Right lobe of liver (tissue), 6 donors: ENCODE measurements around the gene KLHL10. TPM values are rescaled to one million over a fixed set of nuclear protein-coding genes. Genes with fewer than 3 reads are reported as not detected.
A peak's percentile ranks its signal among the peaks of the same experiment; 100 is the strongest.
"Not testable (repeated sequence)": the region's sequence is repeated elsewhere in the genome, so short reads cannot be mapped to it uniquely, and the experiment has no call there.

Experiments used
- ATAC-seq, 4 donors: fragments of 200-7000 bp; cut with Tn5 transposase; one replicate each; pipeline ENCODE4 v1.9.1; 2020; ENCODE audit warnings: mild to moderate bottlenecking in 4 of 4, moderate library complexity in 4 of 4
- DNase-seq, 3 donors: peaks; one replicate each; pipeline ENCODE4 v3.0.0-alpha.2; 2020
- H3K27ac ChIP-seq, 3 donors: fragments of 200-600 bp; one replicate each; pipeline ENCODE4 v1.8.0; 2022
- H3K27me3 ChIP-seq, 2 donors: fragments of 200-600 bp; one replicate each; pipeline ENCODE4 v1.8.0; 2022
- H3K36me3 ChIP-seq, 4 donors: fragments of 200-600 bp; sonication (generic) in 1 of 4; one replicate each; pipeline versions ENCODE4 v1.5.1 to v1.8.0; 2017 to 2022; ENCODE audit warnings: control low read depth in 1 of 4
- H3K4me1 ChIP-seq, 4 donors: fragments of 200-600 bp; sonication (generic) in 1 of 4; one replicate each; pipeline versions ENCODE4 v1.5.1 to v1.8.0; 2017 to 2022; ENCODE audit warnings: control low read depth in 1 of 4
- H3K4me3 ChIP-seq, 3 donors: fragments of 200-600 bp; one replicate each; pipeline ENCODE4 v1.8.0; 2022
- H3K9me3 ChIP-seq, 4 donors: fragments of 200-600 bp; sonication (generic) in 1 of 4; one replicate each; pipeline versions ENCODE4 v1.5.1 to v1.8.0; 2017 to 2022; ENCODE audit warnings: control low read depth in 1 of 4
- POLR2A ChIP-seq: fragments of 450-650 bp; IDR thresholded peaks from one replicate; pipeline ENCODE4 v1.6.1; 2017; ENCODE audit warnings: antibody characterized with exemption, mild to moderate bottlenecking
- WGBS: methylation state at CpG from one replicate; pipeline ENCODE4 v1.1.6; 2018; ENCODE audit warnings: low coverage, low lambda C conversion rate; ENCODE audit not compliant: insufficient coverage; ENCODE audit errors: missing lambda C conversion rate; 5-methylcytosine and 5-hydroxymethylcytosine counted together
- intact Hi-C, 2 donors: fragments of 100-400 bp; cut with DNase I; formaldehyde crosslinking; loops; one replicate each; pipeline versions ENCODE4 v1.11.2 to v1.14.1; 2022
- total RNA-seq, 6 experiments: library from RNA; depleted of rRNA in 2 of 6; stranded (reverse); fragments of >200 nt in 2 of 6; fragmentation: NEBNext Ultra II Directional in 3 of 6; extraction: Animal tissue kit (Norgen Biotek cat#: 25700) in 3 of 6; gene quantifications; one replicate each; pipeline versions ENCODE4 v1.1.0 to v1.2.4, GENCODE V29; 2016 to 2023
- TF ChIP-seq, protein P1 (sequence below), 4 donors: fragments of 200-600 bp in 3 of 4; fragments of 450-650 bp in 1 of 4; IDR thresholded peaks; one replicate each; pipeline versions ENCODE4 v1.5.1 to v1.8.0; 2016 to 2022; ENCODE audit warnings: antibody characterized with exemption in 4 of 4, mild to moderate bottlenecking in 2 of 4
- donor health status: DM: no; HTN: yes; CAD: no.
- donor health status: DM: no; HTN: no; CAD: no.
- donor health status: DM: no; HTN: no; CAD: no.
- donor health status: DM: no; HTN: yes; CAD: no.
- donor health status: DM: no; HTN: yes; CAD: no.

Gene KLHL10
- total RNA-seq, 6 experiments from 2014 or later = not detected

DNA sequence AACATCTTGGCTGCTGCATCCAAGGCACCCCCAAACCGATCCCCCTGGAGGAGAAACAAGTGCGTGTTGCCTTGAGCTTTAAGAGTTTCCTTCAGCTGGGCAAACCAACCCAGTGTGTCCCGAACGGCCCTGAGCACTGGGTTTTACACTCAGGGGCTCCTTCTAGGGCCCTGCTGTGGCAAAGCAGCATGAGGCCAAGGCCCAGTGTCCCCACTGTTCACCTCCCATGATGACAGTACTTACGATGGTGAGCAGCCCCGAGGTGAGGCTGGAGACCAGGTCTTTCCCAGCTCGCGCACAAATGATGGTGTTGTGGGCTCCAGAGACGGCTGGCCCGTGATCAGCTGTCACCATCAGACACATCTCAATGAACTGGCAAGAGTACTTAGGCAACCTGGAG lies 34.2 kb downstream of the KLHL10 start:
- intact Hi-C loops = no loop called here
- WGBS = 100% methylated on average over 7 of the region's 10 CpGs
- Histone ChIP-seq H3K4me1 (peaks cover 0 to 47% (median 24%) of the 10 kb centered on the region in 4 donors), H3K27ac (no peak overlapping the region), H3K36me3 (peaks cover 0 to 19% (median 3%) of the 10 kb centered on the region in 4 donors), H3K27me3 (no peaks in the 10 kb centered on the region), H3K9me3 (no peaks in the 10 kb centered on the region), H3K4me3 (no peak overlapping the region)
- DNase-seq = no peak
- no peak for TF ChIP-seq POLR2A
- TF ChIP-seq, protein P1, sequence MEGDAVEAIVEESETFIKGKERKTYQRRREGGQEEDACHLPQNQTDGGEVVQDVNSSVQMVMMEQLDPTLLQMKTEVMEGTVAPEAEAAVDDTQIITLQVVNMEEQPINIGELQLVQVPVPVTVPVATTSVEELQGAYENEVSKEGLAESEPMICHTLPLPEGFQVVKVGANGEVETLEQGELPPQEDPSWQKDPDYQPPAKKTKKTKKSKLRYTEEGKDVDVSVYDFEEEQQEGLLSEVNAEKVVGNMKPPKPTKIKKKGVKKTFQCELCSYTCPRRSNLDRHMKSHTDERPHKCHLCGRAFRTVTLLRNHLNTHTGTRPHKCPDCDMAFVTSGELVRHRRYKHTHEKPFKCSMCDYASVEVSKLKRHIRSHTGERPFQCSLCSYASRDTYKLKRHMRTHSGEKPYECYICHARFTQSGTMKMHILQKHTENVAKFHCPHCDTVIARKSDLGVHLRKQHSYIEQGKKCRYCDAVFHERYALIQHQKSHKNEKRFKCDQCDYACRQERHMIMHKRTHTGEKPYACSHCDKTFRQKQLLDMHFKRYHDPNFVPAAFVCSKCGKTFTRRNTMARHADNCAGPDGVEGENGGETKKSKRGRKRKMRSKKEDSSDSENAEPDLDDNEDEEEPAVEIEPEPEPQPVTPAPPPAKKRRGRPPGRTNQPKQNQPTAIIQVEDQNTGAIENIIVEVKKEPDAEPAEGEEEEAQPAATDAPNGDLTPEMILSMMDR (IDR thresholded peaks at IDR 0.05) = no peak
- ATAC-seq = no peak

DNA sequence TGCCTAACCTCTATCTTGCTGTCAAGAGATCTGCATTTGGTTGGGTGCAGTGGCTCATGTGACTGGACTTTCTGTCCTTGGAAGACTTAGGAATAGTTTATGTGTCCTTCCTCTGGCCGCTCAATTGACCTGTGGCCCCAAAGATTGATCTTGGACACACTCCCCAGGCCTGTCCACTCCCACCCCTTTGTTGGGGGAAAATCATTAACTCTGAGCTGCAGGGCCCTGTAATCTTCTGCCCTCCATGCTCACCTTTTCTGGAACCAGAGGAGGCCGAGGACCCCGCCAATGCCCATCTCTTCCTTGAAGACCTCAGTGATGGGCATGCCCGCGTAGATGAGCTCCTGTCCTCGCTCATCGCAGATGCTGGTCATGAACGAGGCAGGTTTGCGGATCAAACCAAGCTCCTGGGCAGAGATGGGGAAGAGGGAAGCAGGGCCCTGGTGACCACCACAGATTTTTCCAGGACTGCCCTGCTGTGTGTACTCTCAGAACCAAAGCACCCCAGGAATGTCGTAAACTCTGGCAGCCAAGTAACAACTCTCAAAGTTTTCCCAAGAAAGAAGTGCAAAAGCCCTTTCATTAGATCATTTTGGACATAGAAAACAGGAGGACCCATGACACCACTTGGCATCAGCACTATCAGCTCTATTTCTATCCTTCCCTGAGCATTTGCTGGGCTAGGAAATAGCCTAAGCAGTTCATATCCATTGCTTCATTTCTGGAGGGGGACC lies 36.1 kb downstream of the KLHL10 start:
- peak overlapping the region in 2 of 3 donors; percentile 18 to 79 for H3K27ac ChIP-seq
- intact Hi-C loops = no loop called here
- no peaks in the 10 kb centered on the region for H3K9me3 ChIP-seq
- DNase-seq (peak; percentile 34 to 85 (median 77)), ATAC-seq (peak; percentile 74 to 85 (median 84))
- 31% methylated on average over 4 of the region's 10 CpGs for WGBS
- H3K4me1 ChIP-seq = peaks cover 0 to 46% (median 22%) of the 10 kb centered on the region in 4 donors
- H3K36me3 ChIP-seq = peaks cover 6 to 28% (median 14%) of the 10 kb centered on the region in 4 donors
- TF ChIP-seq POLR2A = no peak
- TF ChIP-seq, protein P1 (IDR thresholded peaks at IDR 0.05) = no peak
- H3K4me3 ChIP-seq = no peak overlapping the region
- no peaks in the 10 kb centered on the region for H3K27me3 ChIP-seq

DNA sequence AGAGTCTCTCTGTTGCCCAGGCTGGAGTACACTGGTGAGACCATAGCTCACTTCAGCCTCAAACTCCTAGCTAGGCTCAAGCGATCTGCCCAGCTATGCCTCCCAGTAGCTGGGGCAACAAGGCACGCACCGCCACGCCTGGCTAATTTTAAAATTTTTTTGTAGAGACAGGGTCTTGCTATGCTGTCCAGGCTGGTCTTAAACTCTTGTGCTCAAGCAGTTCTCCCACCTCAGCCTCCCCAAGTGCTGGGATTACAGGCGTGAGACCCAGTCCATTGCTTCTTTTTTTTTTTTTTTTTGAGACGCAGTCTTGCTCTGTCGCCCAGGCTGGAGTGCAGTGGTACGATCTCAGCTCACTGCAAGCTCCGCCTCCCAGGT lies 36.7 kb downstream of the KLHL10 start:
- intact Hi-C loops, H3K4me3 ChIP-seq, H3K27me3 ChIP-seq, DNase-seq, ATAC-seq, H3K9me3 ChIP-seq: not testable (repeated sequence)
- Histone ChIP-seq H3K36me3 (peaks cover 6 to 33% (median 16%) of the 10 kb centered on the region in 4 donors), H3K4me1 (peaks cover 0 to 46% (median 19%) of the 10 kb centered on the region in 4 donors), H3K27ac (peak overlapping the region in 2 of 3 donors; percentile 18 to 79)
- WGBS = 96% methylated on average over 5 of the region's 9 CpGs

DNA sequence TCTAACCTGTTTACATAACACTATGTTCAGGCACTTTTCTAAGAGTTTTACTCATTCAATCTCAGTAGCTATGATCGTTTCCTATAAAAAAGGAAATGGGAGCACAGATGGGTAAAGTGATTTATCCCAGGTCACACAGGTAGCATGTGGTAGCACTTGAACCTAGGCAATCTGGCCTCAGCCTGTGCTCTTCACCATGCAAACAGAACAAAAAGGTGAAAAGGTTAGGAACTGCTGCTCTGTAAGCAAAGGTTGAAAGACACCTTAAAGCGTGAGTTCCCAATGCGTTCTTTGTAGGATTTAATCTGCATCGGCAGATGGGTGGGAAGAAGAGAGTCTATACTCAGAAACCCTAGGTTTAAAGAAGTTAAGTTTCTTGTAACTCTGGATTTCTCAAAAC lies 42.5 kb downstream of the KLHL10 start:
- no peaks in the 10 kb centered on the region for H3K9me3 ChIP-seq
- H3K4me3 ChIP-seq = no peak overlapping the region
- intact Hi-C loops = loop anchor here in 1 of 2 donors (10.0 kb wide), 2 partner anchors 65 to 145 kb away; partner anchors contain the start of genes FKBP10, HAP1 and P3H4
- peak overlapping the region in 1 of 3 donors; percentile 26 for H3K27ac ChIP-seq
- ATAC-seq (peak in 2 of 4 donors; percentile 86 to 92), DNase-seq (no peak)
- H3K4me1 ChIP-seq = peaks cover 0 to 16% (median 0%) of the 10 kb centered on the region in 4 donors
- H3K36me3 ChIP-seq = peaks cover 9 to 51% (median 19%) of the 10 kb centered on the region in 4 donors
- TF ChIP-seq POLR2A = no peak
- TF ChIP-seq, protein P1 (IDR thresholded peaks at IDR 0.05) = no peak
- WGBS = 49% methylated on average over 2 of the region's 4 CpGs
- H3K27me3 ChIP-seq = no peaks in the 10 kb centered on the region

DNA sequence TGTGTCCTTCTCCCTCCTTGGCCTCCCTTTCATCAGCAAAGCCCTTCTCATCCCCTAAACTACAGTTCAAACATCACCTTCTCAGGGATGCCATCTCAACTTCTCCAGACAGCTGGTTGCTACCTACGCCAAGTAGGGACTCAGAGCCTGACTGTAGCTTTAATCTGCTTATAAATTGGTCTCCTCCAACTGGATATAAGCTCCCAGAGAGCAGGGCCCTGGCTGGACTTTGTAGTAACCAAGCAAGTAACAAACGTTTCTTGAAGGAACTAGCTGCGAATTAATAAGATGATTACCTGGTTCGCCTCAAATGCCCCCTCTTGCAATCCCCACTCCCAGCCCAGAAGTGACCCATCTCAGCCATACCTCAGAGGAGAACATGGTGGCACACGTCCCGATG lies 45.1 kb downstream of the KLHL10 start:
- TF ChIP-seq, protein P1 (IDR thresholded peaks at IDR 0.05) = no peak
- TF ChIP-seq POLR2A = no peak
- no peaks in the 10 kb centered on the region for H3K9me3 ChIP-seq
- WGBS = 79% methylated on average over 6 of the region's 6 CpGs
- H3K27me3 ChIP-seq = no peaks in the 10 kb centered on the region
- no peak overlapping the region for H3K4me3 ChIP-seq
- intact Hi-C loops = loop anchor here in 1 of 2 donors (10.0 kb wide), 2 partner anchors 68 to 148 kb away; partner anchors contain the start of genes FKBP10, HAP1 and P3H4
- DNase-seq (no peak), ATAC-seq (no peak)
- peaks cover 0 to 16% (median 0%) of the 10 kb centered on the region in 4 donors for H3K4me1 ChIP-seq
- H3K36me3 ChIP-seq = peaks cover 28 to 71% (median 32%) of the 10 kb centered on the region in 4 donors
- no peak overlapping the region for H3K27ac ChIP-seq
